ENCODE data around the gene OR7G3. TPM values are rescaled to one million over a fixed set of nuclear protein-coding genes. Genes with fewer than 3 reads are reported as not detected.

The OR7G3 gene
- total RNA-seq (2014; rRNA removed; shearing (Covaris generic)), result not detected in 2 replicates

- no peak for DNase-seq (ENCODE audit: low spot score)
Observed at GRCh38 chr19:9126900-9127405, at the start of gene OR7G3. Gene OR7G3 (minus strand): TSS chr19:9126950. CDS start chr19:9126950, 0 bp downstream.

- no peak for DNase-seq (ENCODE audit: low spot score)
Observed at GRCh38 chr19:9175326-9175725, 48.6 kb upstream of the OR7G3 start.

DNA sequence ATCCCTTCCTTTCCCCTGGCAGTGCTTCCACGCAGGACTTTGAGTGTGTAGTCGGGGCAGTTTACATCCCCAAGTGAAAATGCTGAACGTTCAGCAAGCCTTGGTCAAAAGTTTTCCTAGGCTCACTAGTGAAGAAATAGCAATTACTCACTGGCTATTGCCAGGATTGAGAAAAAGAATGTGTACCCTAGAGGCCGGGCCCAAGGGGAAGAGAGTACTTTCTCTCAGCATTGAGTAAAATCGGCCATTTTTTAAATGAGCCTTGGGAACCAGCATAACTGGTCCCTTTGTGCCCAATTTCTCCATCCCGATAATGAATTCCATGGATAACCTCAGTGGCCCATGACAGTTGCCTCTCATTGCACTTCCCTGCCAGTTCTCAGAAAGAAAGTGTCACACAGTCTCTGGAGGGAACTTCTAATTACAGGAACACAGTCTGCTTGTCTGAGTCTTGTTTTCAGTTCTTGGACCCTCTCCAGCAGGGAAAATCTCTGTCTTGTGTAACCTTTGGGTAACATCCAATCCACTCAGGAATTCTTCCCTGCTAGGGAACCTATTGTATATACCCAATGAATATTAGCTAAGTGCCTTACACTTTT, 44.7 kb upstream of the OR7G3 start:
- no peak for DNase-seq (ENCODE audit: low spot score)

DNA sequence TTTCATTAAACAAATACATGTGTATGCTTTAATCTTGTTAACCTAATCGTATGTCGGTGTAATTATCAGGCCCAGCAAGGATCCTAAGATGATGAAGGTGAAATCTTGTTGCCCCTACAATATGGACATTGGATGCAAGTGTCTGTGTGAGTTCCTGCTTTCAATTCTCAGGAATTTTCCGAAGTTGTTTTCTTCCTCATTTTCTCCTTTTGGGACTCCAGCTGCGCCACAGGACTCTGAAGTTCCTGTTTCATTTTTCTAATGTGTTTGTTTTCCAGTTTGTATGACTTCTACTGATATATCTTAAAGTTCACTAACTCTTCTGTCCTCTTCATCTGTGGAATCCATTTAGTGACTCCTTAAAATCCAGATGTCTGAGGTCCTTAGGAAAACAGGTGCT, 40.1 kb upstream of the OR7G3 start:
- DNase-seq (ENCODE audit: low spot score), result no peak

DNA sequence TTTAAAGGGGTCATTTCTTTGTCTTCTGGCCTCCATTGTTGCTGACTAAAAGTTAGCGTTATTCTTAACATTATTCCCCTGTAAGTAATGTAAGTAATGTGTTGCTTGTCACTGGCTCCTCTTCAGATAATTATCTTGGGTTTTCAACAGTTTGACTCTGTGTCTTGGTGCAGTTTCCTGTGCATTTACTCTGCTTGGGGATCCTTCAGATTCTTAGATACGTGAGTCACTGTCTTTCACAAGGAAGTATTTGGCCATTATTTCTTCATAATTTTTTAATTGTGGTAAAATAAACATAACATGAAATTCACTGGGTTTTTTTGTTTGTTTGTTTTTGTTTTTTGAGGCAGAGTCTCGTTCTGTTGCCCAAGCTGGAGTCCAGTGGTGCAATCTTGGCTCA, 38.5 kb upstream of the OR7G3 start:
- no peak for DNase-seq (ENCODE audit: low spot score)

- no peak for DNase-seq (ENCODE audit: low spot score)
Observed at GRCh38 chr19:9161427-9161826, 34.7 kb upstream of the OR7G3 start.

DNA sequence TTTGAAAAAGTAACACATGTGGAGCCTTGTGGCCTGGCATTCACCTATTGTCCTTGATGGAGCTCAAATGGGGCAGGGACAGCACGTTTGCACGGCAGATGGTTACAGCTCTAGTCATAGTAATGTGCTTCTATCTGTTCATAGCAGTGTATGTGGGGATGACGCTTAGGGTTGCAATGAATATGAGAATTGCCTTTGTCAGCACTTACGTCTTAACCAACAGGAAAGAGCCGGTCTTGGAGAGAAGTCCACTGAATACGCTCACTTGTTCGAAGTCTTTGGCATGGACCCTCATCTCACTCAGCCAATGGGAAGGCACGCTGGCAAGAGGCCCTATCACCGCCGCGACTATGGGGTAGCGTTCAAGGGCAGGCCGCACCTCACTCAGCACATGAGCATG, 33.1 kb upstream of the OR7G3 start:
- no peak for DNase-seq (ENCODE audit: low spot score)

- DNase-seq (ENCODE audit: low spot score), result no peak
Observed at GRCh38 chr19:9156304-9156703, 29.6 kb upstream of the OR7G3 start.

DNA sequence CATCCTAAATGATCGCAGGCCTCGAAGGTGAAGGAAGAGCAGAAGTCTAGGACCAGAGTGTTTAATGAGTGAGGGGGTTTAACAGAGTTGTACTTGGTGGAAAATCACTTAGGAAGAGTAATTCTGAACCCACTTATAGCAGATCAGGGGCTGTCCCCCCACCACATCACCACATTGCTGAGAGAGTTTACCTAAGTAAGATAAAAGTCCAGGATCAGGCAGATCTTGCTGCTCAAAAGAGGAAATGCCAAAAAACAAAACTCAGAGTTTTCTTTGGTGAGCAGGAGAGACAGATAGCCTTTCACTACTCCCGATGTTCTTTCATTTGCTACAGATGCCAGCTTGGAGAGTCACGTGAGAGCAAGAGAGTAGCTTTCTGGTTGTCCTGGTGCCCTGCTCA, 28.8 kb upstream of the OR7G3 start:
- no peak for DNase-seq (ENCODE audit: low spot score)

- DNase-seq (ENCODE audit: low spot score), result no peak
Observed at GRCh38 chr19:9151367-9151766, 24.6 kb upstream of the OR7G3 start.

- no peak for DNase-seq (ENCODE audit: low spot score)
Observed at GRCh38 chr19:9150650-9151049, 23.9 kb upstream of the OR7G3 start.

DNA sequence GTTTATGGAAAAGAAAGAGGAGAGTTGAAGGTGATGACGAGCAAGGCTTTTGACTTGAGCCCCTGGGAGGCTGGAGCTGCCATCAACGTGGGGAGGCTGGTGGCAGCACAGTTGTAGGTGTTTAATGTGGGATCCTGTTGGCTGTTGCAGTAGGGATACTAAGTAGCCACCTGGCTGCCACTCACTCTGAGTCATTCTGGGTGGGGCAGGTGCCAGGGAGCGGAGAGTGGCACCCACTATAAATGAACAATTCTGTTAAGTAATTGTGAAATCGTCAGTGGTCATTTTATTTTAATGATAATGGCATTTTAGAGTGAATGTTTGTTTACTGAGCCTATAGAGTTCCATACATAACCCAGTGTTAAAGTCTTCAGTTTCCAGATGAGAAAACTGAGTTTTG, 23.2 kb upstream of the OR7G3 start:
- DNase-seq (ENCODE audit: low spot score), result peak; percentile 50

DNA sequence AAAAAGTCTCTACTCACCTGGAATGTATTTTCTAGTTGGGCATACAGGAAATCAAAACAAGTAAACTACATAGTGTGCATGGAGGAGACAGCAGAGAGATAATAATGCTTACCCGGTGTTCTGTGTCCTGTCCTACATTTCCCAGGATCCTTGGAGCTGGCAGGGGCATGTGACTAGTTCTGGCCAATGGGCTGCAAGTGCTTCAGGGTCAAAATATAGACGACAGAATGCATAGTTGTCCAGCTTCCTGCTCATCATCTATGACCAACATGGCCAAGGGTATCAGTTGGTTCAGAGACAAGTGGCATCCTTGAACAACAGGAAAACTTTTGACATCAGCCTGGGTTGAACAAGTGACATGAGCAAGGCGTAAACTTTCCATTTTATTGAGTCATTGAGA, 21.9 kb upstream of the OR7G3 start:
- DNase-seq (ENCODE audit: low spot score), result no peak

DNA sequence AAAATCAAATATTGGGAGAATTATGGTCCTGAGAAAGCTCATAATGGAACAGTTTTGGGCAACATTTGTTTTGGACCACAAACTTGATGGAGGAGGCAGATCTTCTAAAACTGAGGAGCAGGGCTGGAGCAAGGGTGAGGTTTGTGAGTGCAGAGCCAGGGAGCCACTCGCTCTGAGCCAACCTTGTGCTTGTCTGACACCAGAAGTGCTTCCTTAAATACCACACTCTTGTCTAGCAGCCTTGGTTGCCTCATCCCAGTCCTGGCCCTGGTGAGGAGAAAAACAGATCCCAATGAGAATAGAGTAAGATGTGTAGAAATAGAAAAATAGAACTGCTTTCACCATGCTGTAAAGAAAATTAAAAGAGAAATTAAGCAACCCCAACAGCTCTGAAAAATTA, 20.1 kb upstream of the OR7G3 start:
- no peak for DNase-seq (ENCODE audit: low spot score)

GRCh38 chr19:9144920-9145319, 18.2 kb upstream of the OR7G3 start:
- no peak for DNase-seq (ENCODE audit: low spot score)

- peak; percentile 87 for DNase-seq (ENCODE audit: low spot score)
Observed at GRCh38 chr19:9140159-9140874, 13.6 kb upstream of the OR7G3 start, which contains the start of gene ZNF317. Gene ZNF317 (plus strand): TSS chr19:9140397. CDS start chr19:9156017, 15,620 bp downstream.

- no peak for DNase-seq (ENCODE audit: low spot score)
Observed at GRCh38 chr19:9139609-9140158, 12.9 kb upstream of the OR7G3 start.

- DNase-seq (ENCODE audit: low spot score), result no peak
Observed at GRCh38 chr19:9132422-9132821, 5.7 kb upstream of the OR7G3 start.

GRCh38 chr19:9130965-9131364, 4.2 kb upstream of the OR7G3 start:
- DNase-seq (ENCODE audit: low spot score), result no peak

- DNase-seq (ENCODE audit: low spot score), result peak; percentile 31
Observed at GRCh38 chr19:9128171-9128570, 1.4 kb upstream of the OR7G3 start.

- no peak for DNase-seq (ENCODE audit: low spot score)
Observed at GRCh38 chr19:9116547-9116946, 10.2 kb downstream of the OR7G3 start.

GRCh38 chr19:9115307-9115813, 11.4 kb downstream of the OR7G3 start, which contains the start of gene OR7G1:
Gene OR7G1 (minus strand): TSS chr19:9115763. CDS start chr19:9115763, 0 bp downstream.
- DNase-seq (ENCODE audit: low spot score), result no peak

- DNase-seq (ENCODE audit: low spot score), result no peak
Observed at GRCh38 chr19:9109959-9110358, 16.8 kb downstream of the OR7G3 start.
